GM19035 (cell line): ENCODE measurements around the gene BCAS3.
"Not testable (repeated sequence)": the region's sequence is repeated elsewhere in the genome, so short reads cannot be mapped to it uniquely, and the experiment has no call there.

Experiments used
- ATAC-seq: cut with Tn5 transposase; IDR thresholded peaks from one replicate; pipeline ENCODE4 v1.9.1; 2021; ENCODE audit not compliant: unreplicated experiment

The BCAS3 gene

GRCh38 chr17:60920107-60920506 is 242.5 kb downstream of the BCAS3 start:
- ATAC-seq = no peak

DNA sequence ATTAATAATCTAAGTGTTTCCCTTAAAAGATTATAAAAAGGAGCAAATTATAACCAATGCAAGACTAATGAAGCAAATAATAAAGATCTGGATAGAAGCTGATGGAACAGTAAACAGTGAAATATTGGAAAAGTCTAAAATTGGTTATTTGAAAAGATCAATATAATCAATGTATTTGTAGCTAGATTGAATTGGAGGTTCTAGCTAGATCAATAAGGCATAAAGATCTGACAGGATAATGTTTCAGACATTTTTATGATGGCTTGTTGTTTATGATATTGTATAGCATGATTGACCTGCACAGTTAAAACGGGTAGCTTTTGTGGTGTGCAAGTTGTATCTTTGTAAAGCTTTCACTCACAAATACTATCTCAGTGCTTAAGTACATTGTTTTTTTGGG is 245.3 kb downstream of the BCAS3 start:
- ATAC-seq = no peak

DNA sequence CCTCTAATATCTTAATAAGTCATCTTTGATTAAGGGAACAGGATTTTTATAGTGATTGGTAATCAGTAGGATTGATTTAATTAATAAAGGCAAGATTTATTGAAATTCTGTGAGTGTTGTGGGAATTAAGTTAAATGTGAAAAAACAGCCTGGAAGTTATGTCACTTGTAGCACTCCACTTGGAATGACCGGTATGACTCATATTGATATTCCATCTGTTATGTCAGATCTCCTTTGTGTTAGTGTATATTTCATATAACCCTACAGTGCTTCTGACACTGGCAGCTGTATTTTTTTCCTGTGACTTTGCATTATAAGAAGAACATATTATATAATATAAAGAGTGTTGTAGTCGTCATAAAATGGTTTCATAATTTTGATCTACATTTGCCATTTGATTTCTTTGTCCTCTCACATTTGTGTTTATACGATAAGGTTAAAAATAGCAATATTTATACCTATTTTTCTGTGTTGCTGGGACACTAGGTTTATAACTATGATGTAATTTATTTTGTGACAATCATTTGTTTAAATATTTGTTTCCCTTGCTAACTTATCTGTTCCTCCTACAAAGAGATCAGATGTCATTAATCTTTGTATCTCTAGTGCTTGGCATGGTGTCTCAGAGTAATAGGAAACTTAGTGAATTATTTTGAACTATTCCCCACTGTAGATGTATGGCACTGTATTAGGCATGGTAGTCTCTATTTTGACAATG is 249.0 kb downstream of the BCAS3 start:
- no peak for ATAC-seq

GRCh38 chr17:60933739-60934138 is 256.1 kb downstream of the BCAS3 start:
- no peak for ATAC-seq

DNA sequence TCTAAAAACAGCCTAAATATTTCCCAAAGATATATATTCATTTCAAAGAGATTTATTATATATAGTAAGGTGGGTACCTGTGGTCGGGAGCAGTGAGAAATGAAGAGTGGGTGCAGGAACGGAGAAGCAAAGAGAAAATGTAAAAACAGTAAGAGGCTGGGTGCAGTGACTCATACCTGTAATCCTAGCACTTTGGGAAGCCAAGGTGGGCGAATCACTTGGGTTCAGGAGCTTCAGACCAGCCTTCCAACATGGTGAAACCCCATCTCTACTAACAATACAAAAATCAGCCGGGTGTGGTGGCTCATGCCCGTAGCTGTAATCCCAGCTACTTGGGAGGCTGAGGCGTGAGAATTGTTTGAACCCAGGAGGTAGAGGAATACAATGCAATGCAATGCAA is 257.1 kb downstream of the BCAS3 start:
- no peak for ATAC-seq

- ATAC-seq = not testable (repeated sequence)
These were observed 258.3 kb downstream of the BCAS3 start for GRCh38 chr17:60935991-60936390.

DNA sequence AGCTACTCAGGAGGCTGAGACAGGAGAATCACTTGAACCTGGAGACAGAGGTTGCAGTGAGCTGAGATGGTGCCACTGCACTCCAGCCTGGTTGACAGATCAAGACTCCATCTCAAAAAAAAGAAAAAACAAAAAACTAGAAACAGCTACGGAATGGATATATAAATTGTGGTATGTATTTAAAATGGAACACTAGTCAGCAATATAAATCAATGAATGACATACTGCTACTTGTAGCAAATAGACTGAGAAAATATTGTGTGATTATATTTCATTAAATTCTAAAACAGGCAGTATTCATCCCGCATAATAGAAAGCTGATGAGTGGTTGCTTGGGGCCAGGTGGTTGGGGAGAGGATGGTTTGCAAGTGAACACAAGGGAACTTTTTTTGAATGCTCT is 261.7 kb downstream of the BCAS3 start:
- no peak for ATAC-seq

- no peak for ATAC-seq
These were observed 263.4 kb downstream of the BCAS3 start for GRCh38 chr17:60941028-60941427.

DNA sequence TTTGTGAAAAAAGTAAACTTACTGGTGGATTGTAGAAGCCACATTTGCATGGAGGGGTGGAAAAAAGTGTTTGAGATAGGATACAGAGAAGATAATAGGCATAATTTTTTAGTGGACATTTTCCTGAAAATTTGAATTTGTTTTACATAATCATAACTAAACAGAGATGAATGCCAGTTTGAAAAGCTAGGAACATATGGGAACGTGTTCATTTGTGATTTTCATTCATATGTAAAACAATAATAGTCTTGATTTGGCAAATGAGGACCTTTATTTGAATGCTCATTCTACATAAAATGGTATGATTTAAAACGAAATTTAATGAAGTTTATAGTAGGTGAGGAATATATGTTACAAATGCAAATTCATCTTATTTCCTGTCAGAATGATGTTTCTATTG is 263.9 kb downstream of the BCAS3 start:
- ATAC-seq = no peak

- no peak for ATAC-seq
These were observed 267.1 kb downstream of the BCAS3 start for GRCh38 chr17:60944751-60945150.

GRCh38 chr17:60947100-60947499 is 269.4 kb downstream of the BCAS3 start:
- ATAC-seq = no peak

GRCh38 chr17:60947543-60947942 is 269.9 kb downstream of the BCAS3 start:
- ATAC-seq = no peak

DNA sequence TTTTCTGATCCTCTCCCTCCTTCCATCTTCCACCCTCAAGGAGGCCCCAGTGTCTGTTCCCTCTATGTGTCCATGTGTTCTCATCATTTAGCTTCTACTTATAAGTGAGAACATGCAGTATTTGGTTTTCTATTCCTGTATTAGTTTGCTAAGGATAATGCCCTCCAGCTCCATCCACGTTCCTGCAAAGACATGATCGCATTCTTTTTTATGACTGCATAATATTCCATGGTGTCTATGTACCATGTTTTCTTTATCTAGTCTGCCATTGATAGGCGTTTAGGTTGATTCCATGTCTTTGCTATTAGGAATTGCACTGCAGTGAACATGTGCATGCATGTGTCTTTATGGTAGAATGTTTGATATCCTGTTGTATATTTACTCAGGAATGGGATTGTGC is 275.1 kb downstream of the BCAS3 start:
- no peak for ATAC-seq

DNA sequence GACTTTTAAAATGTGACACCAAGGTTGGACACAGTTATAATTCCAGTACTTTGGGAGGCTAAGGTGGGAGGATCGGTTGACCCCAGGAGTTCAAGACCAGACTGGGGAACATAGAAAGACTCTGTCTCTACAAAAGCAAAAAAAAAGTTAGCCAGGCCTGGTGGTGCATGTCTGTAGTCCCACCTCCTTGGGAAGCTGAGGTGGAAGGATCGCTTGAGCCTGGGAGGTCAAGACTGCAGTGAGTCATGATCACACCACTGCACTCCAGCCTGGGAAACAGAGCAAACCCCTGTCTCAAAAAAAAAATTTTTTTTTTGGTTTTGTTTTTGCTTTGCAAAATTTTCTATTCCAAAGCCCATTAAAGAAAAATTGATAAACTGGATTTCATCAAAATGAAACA is 281.4 kb downstream of the BCAS3 start:
- ATAC-seq = no peak

GRCh38 chr17:60959696-60960095 is 282.0 kb downstream of the BCAS3 start:
- no peak for ATAC-seq

DNA sequence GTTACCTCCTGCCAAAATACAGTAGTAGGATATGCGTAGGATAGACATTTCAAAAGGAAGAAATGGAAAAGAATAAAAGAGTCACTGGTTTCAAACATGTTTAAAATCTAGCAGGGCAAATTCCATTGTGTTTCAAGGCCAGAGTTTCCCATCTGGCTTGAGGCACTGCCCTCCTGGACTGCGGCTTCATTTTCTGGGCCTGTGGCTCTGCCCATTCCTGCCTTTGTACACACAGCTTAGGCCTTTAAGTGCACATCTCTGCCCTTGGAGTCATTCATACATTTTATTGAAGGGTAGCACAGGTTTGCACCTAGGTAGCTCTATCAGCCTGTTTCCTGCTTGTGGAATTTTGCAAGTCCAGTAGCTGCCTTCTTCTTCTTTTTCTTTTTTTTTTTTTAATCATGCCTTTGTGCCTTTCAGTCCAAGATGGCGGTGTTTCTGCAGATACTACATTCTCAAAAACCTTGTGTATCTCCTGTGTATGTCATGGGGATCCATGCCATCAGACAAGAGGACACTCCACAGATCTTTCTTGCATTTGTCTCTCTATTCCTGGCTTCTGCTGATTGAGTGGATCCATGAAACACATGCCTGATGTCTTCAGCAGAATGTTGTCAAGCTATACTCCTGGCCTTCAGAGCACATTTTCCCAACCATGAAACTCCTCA is 282.9 kb downstream of the BCAS3 start:
- no peak for ATAC-seq

GRCh38 chr17:60964160-60964559 is 286.5 kb downstream of the BCAS3 start:
- ATAC-seq = no peak

DNA sequence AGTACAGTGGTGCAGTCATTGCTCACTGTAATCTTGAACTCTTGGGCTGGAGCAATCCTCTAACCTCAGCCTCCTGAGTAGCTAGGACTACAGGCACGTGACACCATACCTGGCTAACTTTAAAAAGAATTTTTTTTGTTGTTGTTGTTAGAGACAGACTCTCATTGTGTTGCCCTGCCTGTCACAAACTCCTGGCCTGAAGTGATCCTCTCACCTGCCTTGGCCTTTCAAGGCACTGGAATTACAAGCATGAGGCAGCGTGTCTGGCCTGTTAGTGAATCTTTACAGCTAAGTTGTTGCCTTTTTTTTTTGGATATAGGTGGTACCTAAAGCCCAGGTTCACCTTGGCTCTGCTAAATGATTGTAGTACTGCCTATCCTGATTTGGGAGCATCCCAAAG is 290.6 kb downstream of the BCAS3 start:
- no peak for ATAC-seq

DNA sequence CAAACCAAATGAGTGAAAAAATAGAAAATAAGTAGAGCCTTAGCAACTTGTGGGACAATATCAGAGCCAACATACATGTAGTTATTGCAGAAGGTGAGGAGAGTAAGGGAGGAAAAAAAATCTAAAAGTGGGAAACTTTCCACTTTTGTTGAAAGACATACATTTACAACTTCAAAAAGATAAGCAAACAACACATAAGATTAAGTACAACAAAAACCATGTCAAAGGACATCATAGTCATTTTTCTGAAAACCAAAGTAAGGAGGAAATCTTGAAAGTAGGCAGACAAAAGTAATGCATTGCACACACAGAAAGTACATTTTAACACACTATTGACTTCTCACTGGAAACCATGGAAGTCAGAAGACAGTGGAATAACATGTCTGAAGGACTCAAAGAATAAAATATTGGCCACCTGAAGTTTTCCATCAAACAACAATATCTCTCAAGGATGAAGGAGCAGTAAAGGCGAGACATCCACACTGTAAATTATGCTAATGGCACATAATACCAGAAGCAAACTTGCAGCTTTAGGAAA is 291.9 kb downstream of the BCAS3 start:
- ATAC-seq = no peak

GRCh38 chr17:60970741-60971140 is 293.1 kb downstream of the BCAS3 start:
- ATAC-seq = no peak

DNA sequence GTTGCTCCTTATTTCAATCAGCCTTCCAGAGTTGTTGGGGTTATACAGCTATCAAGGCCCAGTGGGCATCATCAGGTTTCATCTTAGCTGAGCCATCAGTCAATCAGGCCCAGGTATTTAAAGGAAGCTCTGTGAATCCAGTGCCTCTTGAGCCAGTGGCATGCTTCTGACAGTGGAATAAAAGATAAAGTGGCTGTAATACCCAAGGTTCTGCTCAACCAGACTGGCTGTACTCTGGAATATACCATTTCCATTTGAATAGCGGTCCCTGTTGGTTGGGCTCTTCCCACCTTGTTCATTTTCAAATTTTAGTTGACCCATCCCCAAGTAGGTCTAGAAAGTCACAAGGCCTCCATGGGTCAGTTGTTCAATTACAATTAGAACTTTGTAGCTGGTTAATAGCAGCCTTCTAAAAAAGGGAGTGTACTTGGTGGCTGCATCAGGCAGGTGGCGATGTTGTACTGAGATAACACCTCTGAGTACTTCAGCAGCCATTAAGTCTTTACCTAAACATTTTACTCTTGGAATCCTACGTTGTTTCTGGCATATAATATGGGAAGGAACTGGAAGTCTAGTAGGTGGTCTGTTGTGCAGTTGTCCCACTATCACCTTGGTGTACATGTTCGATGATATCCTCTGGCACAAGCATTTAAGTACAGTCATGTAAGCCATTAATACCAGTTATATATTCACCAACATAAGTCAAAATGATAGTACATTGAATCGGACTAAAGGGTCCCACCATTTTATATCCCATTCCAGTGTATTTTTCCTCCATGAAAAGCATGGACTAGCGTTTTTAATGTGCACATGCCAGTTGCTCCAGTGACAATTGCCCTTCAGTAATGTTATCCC is 294.1 kb downstream of the BCAS3 start:
- ATAC-seq = no peak

DNA sequence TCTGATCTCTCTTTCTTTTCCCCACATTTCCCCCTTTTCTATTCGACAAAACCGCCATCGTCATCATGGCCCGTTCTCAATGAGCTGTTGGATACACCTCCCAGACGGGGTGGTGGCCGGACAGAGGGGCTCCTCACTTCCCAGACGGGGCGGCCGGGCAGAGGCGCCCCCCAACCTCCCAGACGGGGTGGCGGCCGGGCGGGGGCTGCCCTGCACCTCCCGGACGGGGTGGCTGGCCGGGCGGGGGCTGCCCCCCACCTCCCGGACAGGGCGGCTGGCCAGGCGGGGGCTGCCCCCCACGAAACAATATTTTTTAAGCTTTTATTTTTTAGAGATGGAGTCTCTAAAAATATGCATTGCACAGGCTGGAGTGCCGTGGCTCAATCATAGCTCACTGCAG is 299.2 kb downstream of the BCAS3 start:
- ATAC-seq = not testable (repeated sequence)
